Uterus (tissue), 4 donors: ENCODE data around the gene ZDHHC18. TPM values are rescaled to one million over a fixed set of nuclear protein-coding genes. Genes with fewer than 3 reads are reported as not detected.

ENCODE experiments used
- DNase-seq, 2 donors: peaks; one replicate each; pipeline ENCODE4 v3.0.0-alpha.2; 2019 to 2020
- H3K27ac ChIP-seq, 2 donors: fragments of 200-600 bp; sonication (generic); 1 replicate in 1 of 2; 2 replicates in 1 of 2; pipeline ENCODE4 v1.5.1; 2016 to 2018
- H3K27me3 ChIP-seq, 2 donors: fragments of 200-600 bp; sonication (generic); one replicate each; pipeline ENCODE4 v1.5.1; 2018 to 2019; ENCODE audit warnings: control low read depth in 1 of 2
- H3K36me3 ChIP-seq, 2 donors: fragments of 200-600 bp; sonication (generic); one replicate each; pipeline ENCODE4 v1.5.1; 2019; ENCODE audit warnings: control low read depth in 1 of 2
- H3K4me1 ChIP-seq, 2 donors: fragments of 200-600 bp; sonication (generic); one replicate each; pipeline ENCODE4 v1.5.1; 2018 to 2019; ENCODE audit warnings: control low read depth in 1 of 2
- H3K4me3 ChIP-seq, 2 donors: fragments of 200-600 bp; sonication (generic); 1 replicate in 1 of 2; 2 replicates in 1 of 2; pipeline ENCODE4 v1.5.1; 2018 to 2019; ENCODE audit warnings: mild to moderate bottlenecking in 1 of 2
- H3K9me3 ChIP-seq, 2 donors: fragments of 200-600 bp; sonication (generic); one replicate each; pipeline ENCODE4 v1.5.1; 2019; ENCODE audit warnings: control low read depth in 1 of 2
- POLR2A ChIP-seq, 2 donors: fragments of 450-650 bp; IDR thresholded peaks; one replicate each; pipeline ENCODE4 v1.6.1; 2016; ENCODE audit warnings: antibody characterized with exemption in 2 of 2, mild to moderate bottlenecking in 1 of 2, moderate library complexity in 1 of 2
- intact Hi-C: fragments of 100-400 bp; cut with DNase I; formaldehyde crosslinking; loops from one replicate; pipeline ENCODE4 v1.15.1; 2023; ENCODE audit warnings: low total_unique reads
- total RNA-seq, 4 donors: library from RNA; depleted of rRNA in 3 of 4; stranded (reverse); fragments of >200 nt in 3 of 4; gene quantifications; one replicate each; pipeline versions ENCODE4 v1.1.0 to v1.2.4, GENCODE V29; 2014 to 2023
- TF ChIP-seq, protein P1 (sequence below), 4 experiments: fragments of 200-600 bp in 2 of 4; fragments of 450-650 bp in 2 of 4; sonication (generic) in 2 of 4; IDR thresholded peaks; one replicate each; pipeline ENCODE4 v1.5.1; 2016 to 2019; ENCODE audit warnings: antibody characterized with exemption in 4 of 4, mild to moderate bottlenecking in 2 of 4, moderate library complexity in 1 of 4
- donor health status: DM: yes; HTN: yes; CAD: no.

Gene ZDHHC18
- total RNA-seq, 4 donors from 2014 or later = 1.2 to 19.8 (median 8.0) TPM

DNA sequence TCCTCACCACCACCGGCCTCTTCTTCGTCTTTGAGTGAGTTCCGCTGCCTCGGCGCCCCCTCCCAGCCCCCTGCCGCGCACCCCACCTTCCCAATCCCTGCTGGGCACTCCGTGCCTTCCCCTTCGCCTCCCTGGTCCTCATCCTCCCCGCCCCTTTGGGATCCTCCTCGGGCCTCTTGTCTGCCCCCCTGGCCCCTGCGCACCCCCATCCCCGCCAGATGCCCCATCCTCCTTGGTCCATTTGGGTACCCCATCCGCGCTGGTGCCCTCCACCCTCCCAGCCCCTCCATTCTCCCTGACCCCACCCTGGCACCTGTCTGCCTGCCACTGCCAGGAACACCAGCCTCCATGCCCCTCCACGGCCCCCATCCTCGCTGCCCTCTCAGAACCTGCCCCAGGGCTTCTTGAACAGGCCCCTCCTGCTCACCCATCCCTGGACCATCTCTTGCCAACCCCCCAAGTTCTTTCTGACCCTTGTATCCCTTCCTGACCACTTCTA is 667 bp downstream of the ZDHHC18 start:
- Histone ChIP-seq H3K27ac (peak overlapping the region; percentile 89 to 90), H3K4me3 (peak overlapping the region; percentile 82 to 87), H3K9me3 (no peaks in the 10 kb centered on the region), H3K36me3 (no peaks in the 10 kb centered on the region), H3K27me3 (no peaks in the 10 kb centered on the region), H3K4me1 (peaks cover 10 to 20% of the 10 kb centered on the region in 2 donors)
- no peak for TF ChIP-seq POLR2A (IDR thresholded peaks at IDR 0.05)
- TF ChIP-seq, protein P1, sequence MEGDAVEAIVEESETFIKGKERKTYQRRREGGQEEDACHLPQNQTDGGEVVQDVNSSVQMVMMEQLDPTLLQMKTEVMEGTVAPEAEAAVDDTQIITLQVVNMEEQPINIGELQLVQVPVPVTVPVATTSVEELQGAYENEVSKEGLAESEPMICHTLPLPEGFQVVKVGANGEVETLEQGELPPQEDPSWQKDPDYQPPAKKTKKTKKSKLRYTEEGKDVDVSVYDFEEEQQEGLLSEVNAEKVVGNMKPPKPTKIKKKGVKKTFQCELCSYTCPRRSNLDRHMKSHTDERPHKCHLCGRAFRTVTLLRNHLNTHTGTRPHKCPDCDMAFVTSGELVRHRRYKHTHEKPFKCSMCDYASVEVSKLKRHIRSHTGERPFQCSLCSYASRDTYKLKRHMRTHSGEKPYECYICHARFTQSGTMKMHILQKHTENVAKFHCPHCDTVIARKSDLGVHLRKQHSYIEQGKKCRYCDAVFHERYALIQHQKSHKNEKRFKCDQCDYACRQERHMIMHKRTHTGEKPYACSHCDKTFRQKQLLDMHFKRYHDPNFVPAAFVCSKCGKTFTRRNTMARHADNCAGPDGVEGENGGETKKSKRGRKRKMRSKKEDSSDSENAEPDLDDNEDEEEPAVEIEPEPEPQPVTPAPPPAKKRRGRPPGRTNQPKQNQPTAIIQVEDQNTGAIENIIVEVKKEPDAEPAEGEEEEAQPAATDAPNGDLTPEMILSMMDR (IDR thresholded peaks at IDR 0.05) = no peak
- DNase-seq = no peak
- intact Hi-C loops = no loop called here

GRCh38 chr1:26827663-26828062 is 1.2 kb downstream of the ZDHHC18 start:
- H3K36me3 ChIP-seq = no peaks in the 10 kb centered on the region
- no peaks in the 10 kb centered on the region for H3K27me3 ChIP-seq
- intact Hi-C loops = no loop called here
- H3K4me1 ChIP-seq = peaks cover 10 to 20% of the 10 kb centered on the region in 2 donors
- H3K9me3 ChIP-seq = no peaks in the 10 kb centered on the region
- no peak for TF ChIP-seq POLR2A (IDR thresholded peaks at IDR 0.05)
- TF ChIP-seq, protein P1 (IDR thresholded peaks at IDR 0.05) = no peak
- DNase-seq = no peak
- H3K27ac ChIP-seq = peak overlapping the region; percentile 89 to 90
- H3K4me3 ChIP-seq = peak overlapping the region; percentile 82 to 87

DNA sequence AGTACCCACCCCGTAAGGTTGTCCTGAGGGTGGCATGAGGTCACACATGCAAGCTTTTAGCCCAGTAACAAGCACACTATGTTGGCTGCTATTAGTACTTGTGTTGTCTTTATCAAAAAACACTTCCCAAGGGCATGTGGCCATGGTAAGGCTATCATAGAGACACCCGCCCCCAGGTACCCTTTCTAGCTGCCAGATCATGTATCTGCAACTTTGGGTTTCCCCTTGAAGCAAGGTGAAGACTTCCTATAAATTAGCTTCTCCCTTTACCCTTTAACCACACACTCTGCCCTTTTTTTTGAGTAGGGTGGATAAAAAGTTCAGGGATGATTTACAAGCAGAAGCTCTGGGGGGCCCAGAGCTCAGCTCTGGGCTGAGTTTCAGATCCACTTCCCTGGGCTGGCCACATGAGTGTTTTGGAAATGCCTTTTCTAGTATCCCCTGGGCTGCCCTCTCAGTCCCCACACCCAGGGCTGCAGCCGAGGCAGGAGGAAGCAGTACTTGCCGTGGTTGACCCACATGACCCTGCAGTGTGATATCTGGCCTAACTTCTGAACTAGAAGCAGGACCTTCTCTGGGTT is 2.0 kb downstream of the ZDHHC18 start:
- H3K27me3 ChIP-seq = no peaks in the 10 kb centered on the region
- DNase-seq = no peak
- peaks cover 10 to 20% of the 10 kb centered on the region in 2 donors for H3K4me1 ChIP-seq
- peak overlapping the region in 1 of 2 donors; percentile 15 for H3K27ac ChIP-seq
- no peaks in the 10 kb centered on the region for H3K9me3 ChIP-seq
- no peaks in the 10 kb centered on the region for H3K36me3 ChIP-seq
- intact Hi-C loops = no loop called here
- TF ChIP-seq POLR2A (IDR thresholded peaks at IDR 0.05) = no peak
- TF ChIP-seq, protein P1 (IDR thresholded peaks at IDR 0.05) = no peak
- no peak overlapping the region for H3K4me3 ChIP-seq

- Histone ChIP-seq H3K27ac (no peak overlapping the region), H3K4me3 (no peak overlapping the region), H3K36me3 (no peaks in the 10 kb centered on the region), H3K27me3 (no peaks in the 10 kb centered on the region), H3K9me3 (no peaks in the 10 kb centered on the region), H3K4me1 (peaks cover 10 to 20% of the 10 kb centered on the region in 2 donors)
- intact Hi-C loops = no loop called here
- TF ChIP-seq, protein P1 (IDR thresholded peaks at IDR 0.05) = no peak
- no peak for TF ChIP-seq POLR2A (IDR thresholded peaks at IDR 0.05)
- no peak for DNase-seq
Measured at GRCh38 chr1:26829184-26829911, 2.9 kb downstream of the ZDHHC18 start.

DNA sequence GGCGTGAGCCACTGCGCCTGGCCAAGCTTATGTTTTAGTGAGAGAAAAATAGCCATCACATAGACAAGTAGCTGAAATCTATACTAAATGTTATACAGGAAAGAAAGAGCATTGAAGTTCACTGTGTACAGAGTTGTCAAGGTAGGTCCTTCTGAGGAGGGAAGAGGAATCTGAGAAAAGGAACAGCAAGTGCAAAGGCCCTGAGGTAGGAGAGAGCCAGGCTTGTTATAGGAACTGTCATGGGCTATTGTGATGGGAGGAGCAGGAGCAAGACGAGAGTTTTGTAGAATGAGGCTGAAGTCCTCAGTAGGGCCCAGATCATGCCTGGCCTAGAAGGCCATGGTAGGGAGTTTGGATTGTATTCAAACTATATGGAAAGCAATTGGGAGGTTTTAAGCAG is 4.6 kb downstream of the ZDHHC18 start:
- no peak overlapping the region for H3K4me3 ChIP-seq
- DNase-seq = no peak
- no peak overlapping the region for H3K27ac ChIP-seq
- H3K4me1 ChIP-seq = peaks cover 5 to 20% of the 10 kb centered on the region in 2 donors
- H3K9me3 ChIP-seq = no peaks in the 10 kb centered on the region
- H3K36me3 ChIP-seq = no peaks in the 10 kb centered on the region
- no peaks in the 10 kb centered on the region for H3K27me3 ChIP-seq
- TF ChIP-seq, protein P1 (IDR thresholded peaks at IDR 0.05) = no peak
- no peak for TF ChIP-seq POLR2A (IDR thresholded peaks at IDR 0.05)
- intact Hi-C loops = no loop called here
